Measurements from ENCODE around the gene BCAS1. TPM values are rescaled to one million over a fixed set of nuclear protein-coding genes. Genes with fewer than 3 reads are reported as not detected.

Gene BCAS1
- total and polyA plus RNA-seq, 2 experiments from 2014 or later, result not detected

DNA sequence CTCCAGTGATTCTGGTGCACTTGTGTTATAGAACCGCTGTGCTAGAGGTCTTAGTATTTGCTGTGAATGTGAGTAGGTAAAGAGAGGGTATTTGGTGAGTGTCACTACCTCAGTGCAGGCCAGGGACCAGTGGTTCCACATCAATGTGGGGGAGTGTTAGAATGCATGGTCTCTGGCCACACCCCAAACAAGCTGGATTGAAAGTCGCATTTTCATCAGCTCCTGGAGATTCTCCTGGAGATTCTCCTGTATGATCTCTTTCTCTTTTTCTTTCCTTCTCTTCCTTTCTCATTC is 26.8 kb upstream of the BCAS1 start:
- no peaks in the 10 kb centered on the region for H3K27me3 ChIP-seq
- no peak for DNase-seq (ENCODE audit: low read depth in 1 of 2, low spot score in 1 of 2)
- no peak overlapping the region for H3K27ac ChIP-seq
- no peak overlapping the region for H3K4me3 ChIP-seq
- H3K9me3 ChIP-seq (ENCODE audit: low read depth), result no peaks in the 10 kb centered on the region
- no peaks in the 10 kb centered on the region for H3K36me3 ChIP-seq
- H3K4me1 ChIP-seq (ENCODE audit: low read depth), result no peaks in the 10 kb centered on the region
- TF ChIP-seq, protein P1, sequence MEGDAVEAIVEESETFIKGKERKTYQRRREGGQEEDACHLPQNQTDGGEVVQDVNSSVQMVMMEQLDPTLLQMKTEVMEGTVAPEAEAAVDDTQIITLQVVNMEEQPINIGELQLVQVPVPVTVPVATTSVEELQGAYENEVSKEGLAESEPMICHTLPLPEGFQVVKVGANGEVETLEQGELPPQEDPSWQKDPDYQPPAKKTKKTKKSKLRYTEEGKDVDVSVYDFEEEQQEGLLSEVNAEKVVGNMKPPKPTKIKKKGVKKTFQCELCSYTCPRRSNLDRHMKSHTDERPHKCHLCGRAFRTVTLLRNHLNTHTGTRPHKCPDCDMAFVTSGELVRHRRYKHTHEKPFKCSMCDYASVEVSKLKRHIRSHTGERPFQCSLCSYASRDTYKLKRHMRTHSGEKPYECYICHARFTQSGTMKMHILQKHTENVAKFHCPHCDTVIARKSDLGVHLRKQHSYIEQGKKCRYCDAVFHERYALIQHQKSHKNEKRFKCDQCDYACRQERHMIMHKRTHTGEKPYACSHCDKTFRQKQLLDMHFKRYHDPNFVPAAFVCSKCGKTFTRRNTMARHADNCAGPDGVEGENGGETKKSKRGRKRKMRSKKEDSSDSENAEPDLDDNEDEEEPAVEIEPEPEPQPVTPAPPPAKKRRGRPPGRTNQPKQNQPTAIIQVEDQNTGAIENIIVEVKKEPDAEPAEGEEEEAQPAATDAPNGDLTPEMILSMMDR (IDR thresholded peaks at IDR 0.05; ENCODE audit: low read depth, low read length), result no peak

DNA sequence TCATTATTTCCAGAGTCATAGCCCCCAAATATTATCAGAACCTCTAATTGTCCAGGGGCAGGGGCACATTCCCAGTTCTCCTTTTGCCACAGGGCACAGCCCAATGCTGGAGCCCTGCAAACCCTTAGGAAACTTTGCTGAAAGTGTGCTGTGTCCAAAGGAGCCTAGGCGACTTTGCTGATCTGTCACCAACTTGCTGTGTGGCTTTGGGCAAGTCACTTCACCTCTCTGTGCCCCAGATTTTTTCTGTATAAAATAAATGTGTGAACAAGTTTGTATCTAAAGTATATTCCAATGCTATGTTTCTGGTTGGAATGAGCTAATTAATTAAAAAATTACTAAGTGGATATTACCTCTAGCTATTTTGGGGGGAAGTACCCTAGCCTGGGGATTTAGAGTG is 25.4 kb upstream of the BCAS1 start:
- DNase-seq (ENCODE audit: low read depth in 1 of 2, low spot score in 1 of 2), result no peak
- H3K27ac ChIP-seq, result no peak overlapping the region
- no peaks in the 10 kb centered on the region for H3K27me3 ChIP-seq
- no peak overlapping the region for H3K4me3 ChIP-seq
- H3K9me3 ChIP-seq (ENCODE audit: low read depth), result no peaks in the 10 kb centered on the region
- H3K4me1 ChIP-seq (ENCODE audit: low read depth), result no peaks in the 10 kb centered on the region
- no peaks in the 10 kb centered on the region for H3K36me3 ChIP-seq
- TF ChIP-seq, protein P1 (IDR thresholded peaks at IDR 0.05; ENCODE audit: low read depth, low read length), result no peak

DNA sequence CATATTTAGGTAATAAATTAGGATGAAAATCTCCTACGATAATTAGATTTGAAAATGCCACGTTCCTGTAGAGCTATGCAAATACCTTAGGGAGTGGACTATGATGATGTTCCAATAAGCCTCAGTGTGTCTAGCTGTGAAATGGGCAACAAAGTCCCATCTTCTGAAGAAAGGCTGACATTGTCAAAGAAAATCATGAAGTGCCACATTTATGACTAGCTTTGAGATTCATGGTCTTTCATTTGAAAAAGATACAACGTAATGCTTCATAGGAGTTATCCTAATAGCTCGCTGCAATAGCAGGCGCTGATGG is 23.8 kb upstream of the BCAS1 start:
- Histone ChIP-seq H3K4me3 (no peak overlapping the region), H3K27ac (no peak overlapping the region), H3K27me3 (no peaks in the 10 kb centered on the region), H3K36me3 (no peaks in the 10 kb centered on the region), H3K4me1 (ENCODE audit: low read depth) (no peaks in the 10 kb centered on the region), H3K9me3 (ENCODE audit: low read depth) (no peaks in the 10 kb centered on the region)
- no peak for DNase-seq (ENCODE audit: low read depth in 1 of 2, low spot score in 1 of 2)
- TF ChIP-seq, protein P1 (IDR thresholded peaks at IDR 0.05; ENCODE audit: low read depth, low read length), result no peak

DNA sequence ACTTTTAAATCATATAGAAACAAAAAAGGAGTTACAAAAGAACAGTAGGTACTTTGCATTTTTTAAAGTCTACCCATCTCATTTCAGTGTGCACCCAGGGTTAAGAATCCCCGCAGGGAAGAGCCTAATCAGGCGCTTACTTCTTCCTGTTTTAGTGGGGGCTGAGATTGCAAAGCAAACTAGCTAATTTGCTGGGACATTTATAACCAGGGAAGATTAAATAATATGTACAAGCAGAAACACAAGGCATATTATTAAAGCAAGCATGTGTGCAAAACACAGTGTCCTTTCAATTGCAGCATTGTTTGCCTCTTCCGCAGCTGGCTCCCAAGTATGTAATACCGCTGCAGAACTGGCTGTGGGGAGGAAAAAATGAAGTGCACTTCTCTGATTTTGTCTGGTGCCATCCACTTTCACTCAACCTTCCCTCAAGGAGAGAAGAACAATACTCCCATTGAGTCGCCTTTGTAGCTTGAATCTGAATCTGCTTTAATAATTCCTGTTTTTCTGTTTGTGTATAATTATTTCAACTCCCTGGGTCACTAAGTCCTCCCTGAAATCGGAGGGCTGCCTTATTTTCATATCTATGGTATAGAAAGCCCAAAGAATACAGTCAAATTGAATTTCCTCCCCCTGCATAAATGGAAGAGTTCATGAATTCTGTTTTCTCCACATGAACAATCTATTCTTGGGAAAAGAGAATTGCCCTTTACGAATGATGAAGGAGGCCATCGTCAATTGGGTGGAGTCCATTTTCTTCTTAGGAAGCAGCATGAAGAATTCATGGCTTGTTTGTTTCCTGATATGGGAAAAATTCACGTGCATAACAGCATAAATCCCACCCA is 23.3 kb upstream of the BCAS1 start:
- DNase-seq (ENCODE audit: low read depth in 1 of 2, low spot score in 1 of 2), result no peak
- Histone ChIP-seq H3K4me1 (ENCODE audit: low read depth) (no peaks in the 10 kb centered on the region), H3K27me3 (no peaks in the 10 kb centered on the region), H3K27ac (no peak overlapping the region), H3K36me3 (no peaks in the 10 kb centered on the region), H3K9me3 (ENCODE audit: low read depth) (no peaks in the 10 kb centered on the region), H3K4me3 (no peak overlapping the region)
- TF ChIP-seq, protein P1 (IDR thresholded peaks at IDR 0.05; ENCODE audit: low read depth, low read length), result no peak

DNA sequence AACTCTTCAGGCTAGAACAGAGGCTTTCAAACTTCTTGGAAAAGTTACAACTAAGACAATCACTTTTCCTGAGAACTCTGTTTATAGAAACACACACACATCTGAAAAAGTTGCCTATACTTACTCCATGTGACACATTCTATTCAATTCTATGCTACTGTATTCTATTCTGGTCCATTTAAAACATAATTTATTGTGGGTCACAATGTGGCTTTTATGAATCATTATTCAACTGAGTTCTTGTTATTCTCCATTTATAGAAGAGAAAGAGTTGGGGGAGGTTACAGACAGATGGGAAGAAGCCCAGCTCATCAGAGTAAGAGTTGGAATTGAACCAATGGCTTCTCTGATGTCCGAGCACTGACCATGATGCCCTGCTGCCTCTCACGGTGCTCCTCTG is 21.6 kb upstream of the BCAS1 start:
- H3K9me3 ChIP-seq (ENCODE audit: low read depth), result no peaks in the 10 kb centered on the region
- no peaks in the 10 kb centered on the region for H3K36me3 ChIP-seq
- no peaks in the 10 kb centered on the region for H3K4me1 ChIP-seq (ENCODE audit: low read depth)
- H3K27me3 ChIP-seq, result no peaks in the 10 kb centered on the region
- H3K4me3 ChIP-seq, result no peak overlapping the region
- no peak overlapping the region for H3K27ac ChIP-seq
- DNase-seq (ENCODE audit: low read depth in 1 of 2, low spot score in 1 of 2), result no peak
- TF ChIP-seq, protein P1 (IDR thresholded peaks at IDR 0.05; ENCODE audit: low read depth, low read length), result no peak

All from cardiac muscle cell (in vitro differentiated cells and primary cell).